SK-N-SH treated with all-trans-retinoic acid at 6 μM for 48 hours (cell line): ENCODE measurements around the gene PEDS1.

Experiments used
- ARNTL ChIP-seq: fragments of 450-650 bp; formaldehyde crosslinking; IDR thresholded peaks from 2 replicates; pipeline ENCODE4 v1.5.0; 2020; ENCODE audit warnings: low read depth, mild to moderate bottlenecking, moderate library complexity, borderline replicate concordance
- CREB5 ChIP-seq: fragments of 250-450 bp; sonication (Bioruptor Pico); IDR thresholded peaks from 2 replicates; pipeline ENCODE4 v1.5.1; 2020; ENCODE audit warnings: low read depth, mild to moderate bottlenecking, moderate library complexity
- OSR1 ChIP-seq: fragments of 250-450 bp; sonication (Bioruptor Pico); IDR thresholded peaks from 2 replicates; pipeline ENCODE4 v1.8.0; 2022; ENCODE audit warnings: moderate library complexity, mild to moderate bottlenecking, inconsistent platforms
- PATZ1 ChIP-seq: fragments of 250-450 bp; sonication (Bioruptor Pico); IDR thresholded peaks from 2 replicates; pipeline ENCODE4 v1.8.0; 2020; ENCODE audit warnings: mild to moderate bottlenecking, moderate library complexity, borderline replicate concordance
- RARB ChIP-seq: fragments of 250-450 bp; sonication (Bioruptor Pico); IDR thresholded peaks from 2 replicates; pipeline ENCODE4 v1.8.0; 2021; ENCODE audit warnings: mild to moderate bottlenecking, moderate library complexity
- SNAI2 ChIP-seq: fragments of 250-450 bp; sonication (Bioruptor Pico); IDR thresholded peaks from 2 replicates; pipeline ENCODE4 v1.5.0; 2020; ENCODE audit warnings: mild to moderate bottlenecking, moderate library complexity
- TOX ChIP-seq: fragments of 250-450 bp; sonication (Bioruptor Pico); IDR thresholded peaks from 2 replicates; pipeline ENCODE4 v1.8.0; 2021; ENCODE audit warnings: mild to moderate bottlenecking, moderate library complexity, borderline replicate concordance
- ZFP30 ChIP-seq: fragments of 450-650 bp; formaldehyde crosslinking; IDR thresholded peaks from 2 replicates; pipeline ENCODE4 v1.5.0; 2022; ENCODE audit warnings: mild to moderate bottlenecking, moderate library complexity
- ZNF70 ChIP-seq: fragments of 450-650 bp; formaldehyde crosslinking; IDR thresholded peaks from 2 replicates; pipeline ENCODE4 v1.5.0; 2020; ENCODE audit warnings: mild to moderate bottlenecking, moderate library complexity
- ZNF8 ChIP-seq: fragments of 450-650 bp; formaldehyde crosslinking; IDR thresholded peaks from 2 replicates; pipeline ENCODE4 v1.5.0; 2020; ENCODE audit warnings: mild to moderate bottlenecking, moderate library complexity
- TF ChIP-seq, protein P1 (sequence below): fragments of 250-450 bp; sonication (Bioruptor Pico); IDR thresholded peaks from 2 replicates; pipeline ENCODE4 v1.5.1; 2021; ENCODE audit warnings: mild to moderate bottlenecking, moderate library complexity

DNA sequence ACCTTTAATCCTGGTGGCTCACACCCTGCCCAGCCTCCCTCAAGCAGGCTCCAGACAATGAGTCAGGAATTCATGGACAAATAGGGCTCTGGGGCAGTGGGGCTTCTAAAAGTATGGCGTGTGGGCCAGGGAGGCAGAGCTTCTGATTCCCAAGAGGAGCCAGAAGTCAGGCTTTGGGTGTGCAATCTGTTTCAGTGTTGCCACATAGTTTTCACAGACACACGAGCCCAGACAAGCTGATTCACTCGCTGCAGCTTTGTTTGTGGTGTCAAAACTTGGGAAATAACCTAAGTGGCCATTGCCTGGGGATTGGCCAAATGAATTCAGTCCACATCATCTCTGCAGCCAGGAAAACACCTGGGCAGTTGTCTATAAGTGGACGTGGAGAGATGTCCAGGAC is 9.2 kb downstream of the PEDS1 start:
- TF ChIP-seq, protein P1, sequence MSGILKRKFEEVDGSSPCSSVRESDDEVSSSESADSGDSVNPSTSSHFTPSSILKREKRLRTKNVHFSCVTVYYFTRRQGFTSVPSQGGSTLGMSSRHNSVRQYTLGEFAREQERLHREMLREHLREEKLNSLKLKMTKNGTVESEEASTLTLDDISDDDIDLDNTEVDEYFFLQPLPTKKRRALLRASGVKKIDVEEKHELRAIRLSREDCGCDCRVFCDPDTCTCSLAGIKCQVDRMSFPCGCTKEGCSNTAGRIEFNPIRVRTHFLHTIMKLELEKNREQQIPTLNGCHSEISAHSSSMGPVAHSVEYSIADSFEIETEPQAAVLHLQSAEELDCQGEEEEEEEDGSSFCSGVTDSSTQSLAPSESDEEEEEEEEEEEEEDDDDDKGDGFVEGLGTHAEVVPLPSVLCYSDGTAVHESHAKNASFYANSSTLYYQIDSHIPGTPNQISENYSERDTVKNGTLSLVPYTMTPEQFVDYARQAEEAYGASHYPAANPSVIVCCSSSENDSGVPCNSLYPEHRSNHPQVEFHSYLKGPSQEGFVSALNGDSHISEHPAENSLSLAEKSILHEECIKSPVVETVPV: no peak
- TF ChIP-seq SNAI2 (no peak), ARNTL (CRISPR knock-in tag) (no peak), ZNF70 (CRISPR knock-in tag) (no peak), RARB (CRISPR knock-in tag) (no peak), TOX (CRISPR knock-in tag) (no peak), ZNF8 (CRISPR knock-in tag) (no peak), ZFP30 (CRISPR knock-in tag) (no peak), CREB5 (CRISPR knock-in tag) (no peak), PATZ1 (CRISPR knock-in tag) (no peak), OSR1 (CRISPR knock-in tag) (no peak)
